Erythroblast (primary cell): Measurements from ENCODE around the gene RARB.

ENCODE experiments used
- GATA1 ChIP-seq: IDR thresholded peaks from 2 replicates; pipeline ENCODE4 v1.6.1; 2011; ENCODE audit warnings: low read depth, mild to moderate bottlenecking, control low read depth, low read length, moderate library complexity
- POLR2A ChIP-seq: IDR thresholded peaks from 2 replicates; pipeline ENCODE4 v1.6.1; 2011; ENCODE audit warnings: mild to moderate bottlenecking, low read length

DNA sequence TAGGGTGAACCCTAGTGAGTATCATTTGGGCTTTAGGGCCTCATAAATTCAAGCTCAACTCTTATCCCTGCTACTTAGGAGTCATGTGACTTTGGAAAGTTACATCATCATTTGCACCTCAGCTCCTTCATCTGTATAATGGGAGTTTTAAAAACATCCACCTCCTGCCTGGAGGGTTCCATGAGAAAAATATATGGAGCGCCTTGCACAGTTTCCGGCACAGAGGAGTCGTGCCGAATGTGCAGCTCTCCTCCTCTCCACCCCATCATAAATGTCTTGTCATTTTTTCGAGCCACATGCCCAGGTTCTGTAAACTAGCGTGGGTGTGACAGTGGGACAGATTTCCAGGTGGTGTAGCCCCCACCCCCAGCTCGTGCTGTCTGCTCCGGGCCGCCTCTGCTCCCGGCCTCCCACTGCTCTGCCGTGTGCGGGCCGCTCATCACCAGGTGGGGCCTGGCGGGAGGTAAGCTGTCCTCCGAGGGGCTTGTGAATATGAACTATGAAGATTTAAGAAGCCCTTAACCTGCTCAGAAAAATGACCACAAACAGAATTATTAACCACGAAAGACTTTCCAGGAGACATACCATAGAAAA lies 146.2 kb downstream of the RARB start:
- no peak for TF ChIP-seq POLR2A
- TF ChIP-seq GATA1: no peak
